Measurements from ENCODE around the gene CCDC148. TPM values are rescaled to one million over a fixed set of nuclear protein-coding genes. Genes with fewer than 3 reads are reported as not detected.

Gene CCDC148
- polyA plus RNA-seq, 2 of the 4 experiments (the other 2 are of a cell fraction): 0.41 to 0.85 TPM

GRCh38 chr2:158131919-158132566 lies 324.5 kb downstream of the CCDC148 start:
- peak overlapping the region; percentile 69 to 75; a peak in 5 of 6 replicates for H3K27ac ChIP-seq
- ChIA-PET CTCF (interaction anchor here (1.3 kb wide), 1 partner anchor 108 kb away, joined by 3 read pairs; no protein-coding TSS in a partner anchor), POLR2A (no interaction called here)
- 41% methylated on average over 7 of the region's 7 CpGs for WGBS (ENCODE audit: missing lambda C conversion rate)
- H3K4me3 ChIP-seq: no peak overlapping the region
- peak overlapping the region; percentile 63 for H3K4me2 ChIP-seq
- ATAC-seq (no peak), DNase-seq (ENCODE audit: low read depth in 1 of 2, low spot score in 1 of 2) (peak in 1 of 2 experiments; percentile 43), FAIRE-seq (no peak)
- peaks cover 45% of the 10 kb centered on the region for H3K4me1 ChIP-seq
- TF ChIP-seq MYC (IDR thresholded peaks at IDR 0.05; ENCODE audit: borderline replicate concordance, low read length): no peak
- no peak for TF ChIP-seq CHD2 (IDR thresholded peaks at IDR 0.05; ENCODE audit: low read length, partially characterized antibody)
- no peak for TF ChIP-seq CEBPB (IDR thresholded peaks at IDR 0.05)
- TF ChIP-seq ELK1 (IDR thresholded peaks at IDR 0.05; ENCODE audit: low read depth, low read length): no peak
- no peak for TF ChIP-seq FOXS1 (CRISPR knock-in tag; IDR thresholded peaks at IDR 0.05)
- no peak for TF ChIP-seq USF2 (IDR thresholded peaks at IDR 0.05)
- no peak for TF ChIP-seq KDM5A (IDR thresholded peaks at IDR 0.05)
- TF ChIP-seq JUN (IDR thresholded peaks at IDR 0.05): no peak
- TF ChIP-seq HOXA7 (CRISPR knock-in tag; IDR thresholded peaks at IDR 0.05): no peak
- no peak for TF ChIP-seq GATA3 (IDR thresholded peaks at IDR 0.05; ENCODE audit: borderline replicate concordance)
- TF ChIP-seq HOXB5 (CRISPR knock-in tag; IDR thresholded peaks at IDR 0.05): no peak
- no peak for TF ChIP-seq ZFP36 (IDR thresholded peaks at IDR 0.05; ENCODE audit: borderline replicate concordance, partially characterized antibody)
- H3K9me3 ChIP-seq: no peaks in the 10 kb centered on the region

GRCh38 chr2:158131483-158131912 lies 325.1 kb downstream of the CCDC148 start:
- ATAC-seq (peak in 1 of 2 experiments; percentile 44; a peak in 3 of 6 replicates), FAIRE-seq (no peak), DNase-seq (ENCODE audit: low read depth in 1 of 2, low spot score in 1 of 2) (no peak)
- peaks cover 45% of the 10 kb centered on the region for H3K4me1 ChIP-seq
- 70% methylated on average over 1 of the region's 1 CpG for whole genome bisulfite sequencing (ENCODE audit: missing lambda C conversion rate)
- POLR2A ChIA-PET: no interaction called here
- TF ChIP-seq USF2 (IDR thresholded peaks at IDR 0.05) (no peak), CHD2 (IDR thresholded peaks at IDR 0.05; ENCODE audit: low read length, partially characterized antibody) (no peak), MYC (IDR thresholded peaks at IDR 0.05; ENCODE audit: borderline replicate concordance, low read length) (no peak), FOSB (CRISPR knock-in tag; IDR thresholded peaks at IDR 0.05) (no peak), JUNB (IDR thresholded peaks at IDR 0.05) (no peak), GATA3 (IDR thresholded peaks at IDR 0.05; ENCODE audit: borderline replicate concordance) (no peak), ZC3H11A (IDR thresholded peaks at IDR 0.05) (no peak), CBX8 (IDR thresholded peaks at IDR 0.05) (no peak), CHD4 (IDR thresholded peaks at IDR 0.05; ENCODE audit: borderline replicate concordance) (no peak), ESRRA (IDR thresholded peaks at IDR 0.05; ENCODE audit: borderline replicate concordance, low read length) (no peak), RFX5 (IDR thresholded peaks at IDR 0.05) (no peak), RNF2 (IDR thresholded peaks at IDR 0.05; ENCODE audit: borderline replicate concordance, low read depth) (no peak), JUN (IDR thresholded peaks at IDR 0.05) (no peak), MAFK (IDR thresholded peaks at IDR 0.05; ENCODE audit: partially characterized antibody) (no peak), TFCP2L1 (CRISPR knock-in tag; IDR thresholded peaks at IDR 0.05) (no peak)
- no peak overlapping the region for H3K4me3 ChIP-seq
- H3K9me3 ChIP-seq: no peaks in the 10 kb centered on the region
- peak overlapping the region; percentile 69 to 75 for H3K27ac ChIP-seq
- CTCF ChIA-PET: interaction anchor here (1.3 kb wide), 1 partner anchor 107 kb away, joined by 3 read pairs; no protein-coding TSS in a partner anchor
- H3K4me2 ChIP-seq: peak overlapping the region; percentile 63
